Ascending aorta (tissue), 2 donors: ENCODE results near the gene ZBP1. TPM values are rescaled to one million over a fixed set of nuclear protein-coding genes. Genes with fewer than 3 reads are reported as not detected.

Experiments used
- DNase-seq, 2 donors: peaks; one replicate each; pipeline ENCODE4 v3.0.0-alpha.2; 2019; ENCODE audit warnings: low spot score in 2 of 2
- H3K27ac ChIP-seq, 2 donors: fragments of 200-600 bp; sonication (generic); one replicate each; pipeline ENCODE4 v1.5.1; 2016 to 2017; ENCODE audit warnings: mild to moderate bottlenecking in 1 of 2
- H3K27me3 ChIP-seq: fragments of 200-600 bp; sonication (generic); one replicate; pipeline ENCODE4 v1.5.1; 2017
- H3K36me3 ChIP-seq, 2 donors: fragments of 200-600 bp; sonication (generic); one replicate each; pipeline ENCODE4 v1.5.1; 2016
- H3K4me1 ChIP-seq, 2 donors: fragments of 200-600 bp; sonication (generic); one replicate each; pipeline ENCODE4 v1.5.1; 2016 to 2017; ENCODE audit warnings: mild to moderate bottlenecking in 1 of 2
- H3K4me3 ChIP-seq, 2 donors: fragments of 200-600 bp; sonication (generic); one replicate each; pipeline ENCODE4 v1.5.1; 2016 to 2017; ENCODE audit warnings: mild to moderate bottlenecking in 1 of 2
- H3K9me3 ChIP-seq, 2 donors: fragments of 200-600 bp; sonication (generic); one replicate each; pipeline ENCODE4 v1.5.1; 2016
- intact Hi-C: fragments of 100-400 bp; cut with DNase I; formaldehyde crosslinking; loops from one replicate; pipeline ENCODE4 v1.15.1; 2023
- total RNA-seq: library from RNA; depleted of rRNA; stranded (reverse); fragments of >200 nt; gene quantifications from one replicate; pipeline ENCODE4 v1.1.0, GENCODE V29; 2016
- TF ChIP-seq, protein P1 (sequence below), 3 experiments: fragments of 200-600 bp in 2 of 3; fragments of 450-650 bp in 1 of 3; sonication (generic) in 2 of 3; IDR thresholded peaks; one replicate each; pipeline ENCODE4 v1.5.1; 2016 to 2019; ENCODE audit warnings: antibody characterized with exemption in 3 of 3, mild to moderate bottlenecking in 1 of 3, moderate library complexity in 1 of 3

ZBP1 gene
- total RNA-seq, 1 donor from 2014 or later: not detected

DNA sequence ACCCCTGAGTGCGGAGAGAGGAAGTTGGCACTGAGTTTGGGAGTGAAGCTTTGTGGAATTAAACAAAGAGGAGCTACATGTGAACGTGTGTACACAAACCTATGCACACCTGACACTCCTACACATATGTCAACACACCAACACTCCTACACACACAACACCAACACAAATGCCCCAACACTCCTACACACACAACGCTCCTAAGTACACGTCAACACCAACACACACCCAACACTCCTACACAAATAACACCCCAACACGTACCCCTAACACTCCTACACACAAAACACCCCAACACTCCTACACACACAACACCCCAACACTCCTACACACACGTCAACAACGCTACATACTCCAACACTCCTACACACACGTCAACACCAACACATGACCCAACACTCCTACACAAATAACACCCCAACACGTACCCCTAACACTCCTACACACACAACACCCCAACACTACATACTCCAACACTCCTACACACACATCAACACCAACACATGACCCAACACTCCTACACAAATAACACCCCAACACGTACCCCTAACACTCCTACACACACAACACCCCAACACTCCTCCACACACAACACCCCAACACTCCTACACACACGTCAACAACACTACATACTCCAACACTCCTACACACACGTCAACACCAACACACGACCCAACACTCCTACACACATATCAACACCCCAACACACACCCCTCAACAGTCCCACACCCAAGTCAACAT is 40.1 kb upstream of the ZBP1 start:
- Histone ChIP-seq H3K27ac (peak overlapping the region in 1 of 2 donors; percentile 7), H3K36me3 (peaks cover 30 to 34% of the 10 kb centered on the region in 2 donors), H3K4me3 (peak overlapping the region in 1 of 2 donors; percentile 36), H3K27me3 (no peaks in the 10 kb centered on the region), H3K4me1 (peaks cover 5 to 53% of the 10 kb centered on the region in 2 donors), H3K9me3 (no peaks in the 10 kb centered on the region)
- intact Hi-C loops: loop anchor here (10.0 kb wide), 1 partner anchor 304 kb away; no protein-coding TSS in a partner anchor
- no peak for DNase-seq
- TF ChIP-seq, protein P1, sequence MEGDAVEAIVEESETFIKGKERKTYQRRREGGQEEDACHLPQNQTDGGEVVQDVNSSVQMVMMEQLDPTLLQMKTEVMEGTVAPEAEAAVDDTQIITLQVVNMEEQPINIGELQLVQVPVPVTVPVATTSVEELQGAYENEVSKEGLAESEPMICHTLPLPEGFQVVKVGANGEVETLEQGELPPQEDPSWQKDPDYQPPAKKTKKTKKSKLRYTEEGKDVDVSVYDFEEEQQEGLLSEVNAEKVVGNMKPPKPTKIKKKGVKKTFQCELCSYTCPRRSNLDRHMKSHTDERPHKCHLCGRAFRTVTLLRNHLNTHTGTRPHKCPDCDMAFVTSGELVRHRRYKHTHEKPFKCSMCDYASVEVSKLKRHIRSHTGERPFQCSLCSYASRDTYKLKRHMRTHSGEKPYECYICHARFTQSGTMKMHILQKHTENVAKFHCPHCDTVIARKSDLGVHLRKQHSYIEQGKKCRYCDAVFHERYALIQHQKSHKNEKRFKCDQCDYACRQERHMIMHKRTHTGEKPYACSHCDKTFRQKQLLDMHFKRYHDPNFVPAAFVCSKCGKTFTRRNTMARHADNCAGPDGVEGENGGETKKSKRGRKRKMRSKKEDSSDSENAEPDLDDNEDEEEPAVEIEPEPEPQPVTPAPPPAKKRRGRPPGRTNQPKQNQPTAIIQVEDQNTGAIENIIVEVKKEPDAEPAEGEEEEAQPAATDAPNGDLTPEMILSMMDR (IDR thresholded peaks at IDR 0.05): no peak

DNA sequence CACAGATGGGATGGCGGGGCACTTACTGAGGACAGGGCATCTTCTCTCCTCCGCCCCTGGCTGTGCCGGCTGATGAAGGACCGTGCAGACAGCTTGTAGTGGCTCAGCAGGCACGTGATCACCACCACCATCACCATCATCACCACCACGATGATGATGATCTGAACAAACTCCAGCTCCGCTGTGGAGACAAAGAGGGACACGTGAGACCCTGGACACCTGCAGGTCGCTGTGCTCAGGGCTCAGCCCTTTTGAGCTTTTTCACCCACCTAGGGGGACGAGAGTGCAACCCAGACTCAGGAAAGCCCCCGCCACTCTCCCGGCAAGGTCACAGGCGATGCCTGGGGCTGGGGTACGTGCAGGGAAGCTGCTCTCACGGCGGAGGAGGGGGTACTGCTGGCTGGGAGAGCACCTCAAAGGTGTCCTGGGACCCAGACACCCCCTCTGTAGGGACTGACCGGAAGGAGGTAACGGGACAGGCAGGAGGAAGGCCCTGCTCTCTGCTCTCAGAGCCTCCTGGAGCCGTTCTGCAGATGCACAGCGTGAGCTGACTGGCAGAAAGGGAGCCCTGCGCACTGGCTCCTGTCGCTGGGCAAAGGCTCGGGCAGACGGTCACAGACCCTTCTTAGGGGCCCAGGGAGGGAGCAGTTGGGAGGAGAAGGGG is 39.4 kb upstream of the ZBP1 start:
- H3K4me1 ChIP-seq: peaks cover 5 to 57% of the 10 kb centered on the region in 2 donors
- TF ChIP-seq, protein P1 (IDR thresholded peaks at IDR 0.05): no peak

GRCh38 chr20:57658833-57659516 is 38.7 kb upstream of the ZBP1 start:
- peak overlapping the region; percentile 12 to 40 for H3K27ac ChIP-seq
- H3K4me3 ChIP-seq: no peak overlapping the region
- H3K36me3 ChIP-seq: peaks cover 34 to 36% of the 10 kb centered on the region in 2 donors
- no peaks in the 10 kb centered on the region for H3K9me3 ChIP-seq
- TF ChIP-seq, protein P1 (IDR thresholded peaks at IDR 0.05): no peak
- peaks cover 5 to 55% of the 10 kb centered on the region in 2 donors for H3K4me1 ChIP-seq
- intact Hi-C loops: loop anchor here (10.0 kb wide), 2 partner anchors 216 to 264 kb away; partner anchors contain the start of gene RBM38
- H3K27me3 ChIP-seq: no peaks in the 10 kb centered on the region
- peak in 1 of 2 donors; percentile 58 for DNase-seq

More for the DNA sequence above, 39.4 kb upstream of the ZBP1 start:
- H3K9me3 ChIP-seq: no peaks in the 10 kb centered on the region
- H3K4me3 ChIP-seq: no peak overlapping the region
- DNase-seq: peak in 1 of 2 donors; percentile 55
- peak overlapping the region in 1 of 2 donors; percentile 7 for H3K27ac ChIP-seq
- intact Hi-C loops: loop anchor here (10.0 kb wide), 3 partner anchors 215 to 305 kb away; partner anchors contain the start of gene RBM38
- H3K36me3 ChIP-seq: peaks cover 33 to 34% of the 10 kb centered on the region in 2 donors
- H3K27me3 ChIP-seq: no peaks in the 10 kb centered on the region

DNA sequence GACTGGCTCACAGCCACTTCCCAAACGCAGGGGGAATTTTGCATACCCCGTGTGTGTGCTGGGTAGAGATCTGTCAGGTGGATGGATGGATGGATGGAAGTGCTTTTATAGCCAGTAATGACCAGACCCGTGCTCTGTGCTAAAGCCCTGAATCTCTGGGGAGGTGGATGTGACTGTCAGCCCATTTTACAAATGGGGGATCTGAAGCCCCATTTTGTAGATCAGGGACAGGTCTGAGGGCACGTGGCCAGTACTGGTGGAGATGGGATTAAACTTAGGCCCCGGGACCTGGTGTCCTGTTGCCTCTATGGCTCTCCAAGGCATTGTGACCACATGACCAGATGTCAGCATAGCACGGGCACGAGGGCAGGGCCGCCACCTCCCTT is 38.2 kb upstream of the ZBP1 start:
- Histone ChIP-seq H3K4me1 (peaks cover 5 to 51% of the 10 kb centered on the region in 2 donors), H3K4me3 (no peak overlapping the region), H3K27me3 (no peaks in the 10 kb centered on the region), H3K27ac (peak overlapping the region; percentile 12 to 40), H3K36me3 (peaks cover 39 to 41% of the 10 kb centered on the region in 2 donors), H3K9me3 (no peaks in the 10 kb centered on the region)
- DNase-seq: no peak
- TF ChIP-seq, protein P1 (IDR thresholded peaks at IDR 0.05): no peak
- intact Hi-C loops: loop anchor here (10.0 kb wide), 2 partner anchors 216 to 264 kb away; partner anchors contain the start of gene RBM38
